ENCODE results near the gene OMP. TPM values are rescaled to one million over a fixed set of nuclear protein-coding genes. Genes with fewer than 3 reads are reported as not detected.

OMP gene
- polyA plus RNA-seq, 3 donors: 0.25 TPM; not detected in 2

GRCh38 chr11:77068457-77069335 lies 33.9 kb upstream of the OMP start:
- DNase-seq (ENCODE audit: low read depth in 3 of 3, low spot score in 2 of 3): no peak

GRCh38 chr11:77069336-77069968 lies 33.2 kb upstream of the OMP start:
- DNase-seq (ENCODE audit: low read depth in 3 of 3, low spot score in 2 of 3): no peak

GRCh38 chr11:77069969-77070582 lies 32.6 kb upstream of the OMP start:
- DNase-seq (ENCODE audit: low read depth in 3 of 3, low spot score in 2 of 3): no peak

GRCh38 chr11:77071077-77071476 lies 31.6 kb upstream of the OMP start:
- no peak for DNase-seq (ENCODE audit: low read depth in 3 of 3, low spot score in 2 of 3)

- DNase-seq (ENCODE audit: low read depth in 3 of 3, low spot score in 2 of 3): no peak
Observed at GRCh38 chr11:77071671-77072605, 30.7 kb upstream of the OMP start.

GRCh38 chr11:77072851-77073327 lies 29.8 kb upstream of the OMP start:
- no peak for DNase-seq (ENCODE audit: low read depth in 3 of 3, low spot score in 2 of 3)

- peak; percentile 57 to 67 (median 63) for DNase-seq (ENCODE audit: low read depth in 3 of 3, low spot score in 2 of 3)
Observed at GRCh38 chr11:77073328-77074001, 29.2 kb upstream of the OMP start.

- no peak for DNase-seq (ENCODE audit: low read depth in 3 of 3, low spot score in 2 of 3)
Observed at GRCh38 chr11:77074205-77074604, 28.4 kb upstream of the OMP start.

GRCh38 chr11:77074626-77075221 lies 27.9 kb upstream of the OMP start:
- DNase-seq (ENCODE audit: low read depth in 3 of 3, low spot score in 2 of 3): no peak

GRCh38 chr11:77075425-77075905 lies 27.2 kb upstream of the OMP start:
- DNase-seq (ENCODE audit: low read depth in 3 of 3, low spot score in 2 of 3): no peak

- DNase-seq (ENCODE audit: low read depth in 3 of 3, low spot score in 2 of 3): no peak
Observed at GRCh38 chr11:77079666-77080065, 23.0 kb upstream of the OMP start.

- DNase-seq (ENCODE audit: low read depth in 3 of 3, low spot score in 2 of 3): no peak
Observed at GRCh38 chr11:77080643-77081210, 21.9 kb upstream of the OMP start.

- no peak for DNase-seq (ENCODE audit: low read depth in 3 of 3, low spot score in 2 of 3)
Observed at GRCh38 chr11:77081381-77081851, 21.2 kb upstream of the OMP start.

- DNase-seq (ENCODE audit: low read depth in 3 of 3, low spot score in 2 of 3): no peak
Observed at GRCh38 chr11:77081976-77082836, 20.4 kb upstream of the OMP start.

- DNase-seq (ENCODE audit: low read depth in 3 of 3, low spot score in 2 of 3): no peak
Observed at GRCh38 chr11:77082838-77083565, 19.6 kb upstream of the OMP start.

GRCh38 chr11:77083566-77084245 lies 18.9 kb upstream of the OMP start:
- DNase-seq (ENCODE audit: low read depth in 3 of 3, low spot score in 2 of 3): no peak
